ENCODE measurements around the gene SORBS1.

GRCh38 chr10:95574649-95575365 is 13.6 kb upstream of the SORBS1 start:
- TF ChIP-seq CTCF (conservative IDR thresholded peaks at IDR 0.05; ENCODE audit: low read depth, low read length) = no peak
- TF ChIP-seq EZH2 (IDR thresholded peaks at IDR 0.05; ENCODE audit: borderline replicate concordance, low read depth, low read length, poor library complexity, severe bottlenecking) = no peak

Measured in A673 (cell line).